Choroid plexus epithelial cell (primary cell): Measurements from ENCODE around the gene PEX5L.

ENCODE experiments used
- DNase-seq: peaks from one replicate; pipeline ENCODE4 v3.0.0-alpha.2; 2010; ENCODE audit warnings: low read depth
- H3K4me3 ChIP-seq: 2 replicates; pipeline ENCODE4 v1.5.1; 2011; ENCODE audit warnings: low read depth, mild to moderate bottlenecking, control low read depth, low read length, moderate library complexity
- CTCF ChIP-seq: conservative IDR thresholded peaks from 2 replicates; pipeline ENCODE4 v1.5.1; 2011; ENCODE audit warnings: low read depth, mild to moderate bottlenecking, control low read depth, inconsistent platforms, low read length, moderate library complexity

The PEX5L gene

GRCh38 chr3:179933914-179934313 is 102.8 kb downstream of the PEX5L start:
- DNase-seq, result no peak
- H3K4me3 ChIP-seq, result no peak overlapping the region
- TF ChIP-seq CTCF, result no peak

GRCh38 chr3:179933080-179933479 is 103.7 kb downstream of the PEX5L start:
- TF ChIP-seq CTCF, result no peak
- DNase-seq, result no peak
- H3K4me3 ChIP-seq, result no peak overlapping the region

GRCh38 chr3:179932674-179933073 is 104.1 kb downstream of the PEX5L start:
- H3K4me3 ChIP-seq, result no peak overlapping the region
- DNase-seq, result no peak
- TF ChIP-seq CTCF, result no peak

GRCh38 chr3:179929091-179929529 is 107.6 kb downstream of the PEX5L start:
- no peak overlapping the region for H3K4me3 ChIP-seq
- peak; percentile 90 for TF ChIP-seq CTCF
- peak; percentile 86 for DNase-seq

- DNase-seq, result no peak
- no peak for TF ChIP-seq CTCF
- no peak overlapping the region for H3K4me3 ChIP-seq
These were observed 109.5 kb downstream of the PEX5L start for GRCh38 chr3:179927191-179927590.

- no peak overlapping the region for H3K4me3 ChIP-seq
- TF ChIP-seq CTCF, result no peak
- DNase-seq, result no peak
These were observed 114.8 kb downstream of the PEX5L start for GRCh38 chr3:179921951-179922350.

GRCh38 chr3:179921500-179921899 is 115.2 kb downstream of the PEX5L start:
- no peak for TF ChIP-seq CTCF
- no peak for DNase-seq
- H3K4me3 ChIP-seq, result no peak overlapping the region
